Astrocyte (in vitro differentiated cells and primary cell): ENCODE measurements around the gene ENOX1. TPM values are rescaled to one million over a fixed set of nuclear protein-coding genes. Genes with fewer than 3 reads are reported as not detected.

Experiments used
- DNase-seq: peaks from one replicate; pipeline ENCODE4 v3.0.0-alpha.2; 2010; ENCODE audit warnings: low read depth
- FAIRE-seq: peaks from 2 replicates; lab custom pipeline; 2011; peaks lifted over from hg19 to GRCh38; lab: Jason Lieb, UNC
- H2AFZ ChIP-seq: 2 replicates; pipeline ENCODE4 v1.6.0; 2012; ENCODE audit warnings: low read depth, low read length, inconsistent platforms
- H3K27ac ChIP-seq: 2 replicates; pipeline ENCODE4 v1.5.1; 2011; ENCODE audit warnings: low read depth, low read length, inconsistent platforms
- H3K27me3 ChIP-seq: 2 replicates; pipeline ENCODE4 v1.6.0; 2011; ENCODE audit warnings: low read length, inconsistent platforms; ENCODE audit not compliant: insufficient read depth
- H3K36me3 ChIP-seq: 2 replicates; pipeline ENCODE4 v1.5.1; 2011; ENCODE audit warnings: low read length, inconsistent platforms; ENCODE audit not compliant: insufficient read depth
- H3K4me1 ChIP-seq: 2 replicates; pipeline ENCODE4 v1.5.1; 2011; ENCODE audit warnings: low read length, inconsistent platforms; ENCODE audit not compliant: insufficient read depth
- H3K4me2 ChIP-seq: 2 replicates; pipeline ENCODE4 v1.6.0; 2012; ENCODE audit warnings: low read length, inconsistent platforms
- H3K4me3 ChIP-seq: 2 replicates; pipeline ENCODE4 v1.5.1; 2011; ENCODE audit warnings: low read depth, mild to moderate bottlenecking, low read length, inconsistent platforms; ENCODE audit not compliant: insufficient read depth
- H3K79me2 ChIP-seq: 2 replicates; pipeline ENCODE4 v1.6.0; 2012; ENCODE audit warnings: mild to moderate bottlenecking, low read length, inconsistent platforms; ENCODE audit not compliant: insufficient read depth
- H3K9ac ChIP-seq: 2 replicates; pipeline ENCODE4 v1.6.0; 2012; ENCODE audit warnings: mild to moderate bottlenecking, low read length, inconsistent platforms
- H3K9me3 ChIP-seq: 2 replicates; pipeline ENCODE4 v1.5.1; 2012; ENCODE audit warnings: low read depth, mild to moderate bottlenecking, low read length, inconsistent platforms; ENCODE audit not compliant: insufficient read depth
- H4K20me1 ChIP-seq: 2 replicates; pipeline ENCODE4 v1.6.0; 2012; ENCODE audit warnings: low read length, inconsistent platforms; ENCODE audit not compliant: insufficient read depth
- H3K27ac Mint-ChIP-seq: one replicate; pipeline ENCODE4 v1.8.0; 2021; ENCODE audit warnings: mild to moderate bottlenecking, mixed read lengths; ENCODE audit not compliant: unreplicated experiment
- H3K27me3 Mint-ChIP-seq: one replicate; pipeline ENCODE4 v1.8.0; 2021; ENCODE audit warnings: low read depth, mixed read lengths; ENCODE audit not compliant: unreplicated experiment
- H3K36me3 Mint-ChIP-seq: one replicate; pipeline ENCODE4 v1.8.0; 2021; ENCODE audit warnings: low read depth, mixed read lengths; ENCODE audit not compliant: unreplicated experiment
- H3K4me1 Mint-ChIP-seq: one replicate; pipeline ENCODE4 v1.8.0; 2021; ENCODE audit warnings: low read depth, mixed read lengths; ENCODE audit not compliant: unreplicated experiment
- H3K4me3 Mint-ChIP-seq: one replicate; pipeline ENCODE4 v1.8.0; 2021; ENCODE audit warnings: mild to moderate bottlenecking, moderate library complexity, mixed read lengths; ENCODE audit not compliant: unreplicated experiment
- H3K9me3 Mint-ChIP-seq: one replicate; pipeline ENCODE4 v1.8.0; 2021; ENCODE audit warnings: mild to moderate bottlenecking, mixed read lengths; ENCODE audit not compliant: unreplicated experiment
- EZH2 ChIP-seq: IDR thresholded peaks from 2 replicates; pipeline ENCODE4 v1.6.1; 2012; ENCODE audit warnings: mild to moderate bottlenecking, low read length, inconsistent platforms; ENCODE audit not compliant: insufficient read depth
- total RNA-seq: library from RNA; stranded (reverse); gene quantifications from 2 replicates; pipeline ENCODE4 v1.2.1, GENCODE V29; 2021
- TF ChIP-seq, protein P1 (sequence below): IDR thresholded peaks from 2 replicates; pipeline ENCODE4 v1.5.1; 2011; ENCODE audit warnings: low read depth, mild to moderate bottlenecking, inconsistent platforms, low read length, moderate library complexity; ENCODE audit not compliant: insufficient read depth

ENOX1 gene
- total RNA-seq, 1 donor from 2014 or later: 2.3 TPM

- peaks cover 10% of the 10 kb centered on the region for H3K4me1 Mint-ChIP-seq
Measured at GRCh38 chr13:43512221-43512620, 274.6 kb downstream of the ENOX1 start.

GRCh38 chr13:43510956-43511901 is 275.5 kb downstream of the ENOX1 start:
- Mint-ChIP-seq H3K27ac (no peak overlapping the region), H3K36me3 (no peaks in the 10 kb centered on the region), H3K9me3 (no peaks in the 10 kb centered on the region), H3K4me3 (no peak overlapping the region), H3K4me1 (peaks cover 4% of the 10 kb centered on the region), H3K27me3 (no peaks in the 10 kb centered on the region)
- Histone ChIP-seq H3K4me3 (no peak overlapping the region), H3K4me2 (no peak overlapping the region), H3K9me3 (no peaks in the 10 kb centered on the region), H3K27ac (no peak overlapping the region), H3K36me3 (no peaks in the 10 kb centered on the region), H3K4me1 (no peaks in the 10 kb centered on the region), H3K79me2 (no peaks in the 10 kb centered on the region), H4K20me1 (no peaks in the 10 kb centered on the region), H2AFZ (no peak overlapping the region), H3K27me3 (peaks cover 2% of the 10 kb centered on the region), H3K9ac (no peak overlapping the region)
- TF ChIP-seq, protein P1, sequence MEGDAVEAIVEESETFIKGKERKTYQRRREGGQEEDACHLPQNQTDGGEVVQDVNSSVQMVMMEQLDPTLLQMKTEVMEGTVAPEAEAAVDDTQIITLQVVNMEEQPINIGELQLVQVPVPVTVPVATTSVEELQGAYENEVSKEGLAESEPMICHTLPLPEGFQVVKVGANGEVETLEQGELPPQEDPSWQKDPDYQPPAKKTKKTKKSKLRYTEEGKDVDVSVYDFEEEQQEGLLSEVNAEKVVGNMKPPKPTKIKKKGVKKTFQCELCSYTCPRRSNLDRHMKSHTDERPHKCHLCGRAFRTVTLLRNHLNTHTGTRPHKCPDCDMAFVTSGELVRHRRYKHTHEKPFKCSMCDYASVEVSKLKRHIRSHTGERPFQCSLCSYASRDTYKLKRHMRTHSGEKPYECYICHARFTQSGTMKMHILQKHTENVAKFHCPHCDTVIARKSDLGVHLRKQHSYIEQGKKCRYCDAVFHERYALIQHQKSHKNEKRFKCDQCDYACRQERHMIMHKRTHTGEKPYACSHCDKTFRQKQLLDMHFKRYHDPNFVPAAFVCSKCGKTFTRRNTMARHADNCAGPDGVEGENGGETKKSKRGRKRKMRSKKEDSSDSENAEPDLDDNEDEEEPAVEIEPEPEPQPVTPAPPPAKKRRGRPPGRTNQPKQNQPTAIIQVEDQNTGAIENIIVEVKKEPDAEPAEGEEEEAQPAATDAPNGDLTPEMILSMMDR: no peak
- no peak for TF ChIP-seq EZH2
- FAIRE-seq (no peak), DNase-seq (no peak)

More at GRCh38 chr13:43512221-43512620, 274.6 kb downstream of the ENOX1 start:
- no peaks in the 10 kb centered on the region for H3K9me3 Mint-ChIP-seq
- no peak overlapping the region for H3K4me3 Mint-ChIP-seq
- peaks cover 2% of the 10 kb centered on the region for H3K27me3 ChIP-seq
- H3K9ac ChIP-seq: no peak overlapping the region
- H3K36me3 ChIP-seq: no peaks in the 10 kb centered on the region
- no peaks in the 10 kb centered on the region for H3K27me3 Mint-ChIP-seq
- no peaks in the 10 kb centered on the region for H3K79me2 ChIP-seq
- no peaks in the 10 kb centered on the region for H3K9me3 ChIP-seq
- H3K27ac Mint-ChIP-seq: no peak overlapping the region
- no peak overlapping the region for H3K27ac ChIP-seq
- FAIRE-seq: no peak
- no peak overlapping the region for H3K4me3 ChIP-seq
- H4K20me1 ChIP-seq: no peaks in the 10 kb centered on the region
- TF ChIP-seq, protein P1: no peak
- H3K36me3 Mint-ChIP-seq: no peaks in the 10 kb centered on the region
- H2AFZ ChIP-seq: no peak overlapping the region
- no peaks in the 10 kb centered on the region for H3K4me1 ChIP-seq
- no peak for DNase-seq
- H3K4me2 ChIP-seq: no peak overlapping the region

DNA sequence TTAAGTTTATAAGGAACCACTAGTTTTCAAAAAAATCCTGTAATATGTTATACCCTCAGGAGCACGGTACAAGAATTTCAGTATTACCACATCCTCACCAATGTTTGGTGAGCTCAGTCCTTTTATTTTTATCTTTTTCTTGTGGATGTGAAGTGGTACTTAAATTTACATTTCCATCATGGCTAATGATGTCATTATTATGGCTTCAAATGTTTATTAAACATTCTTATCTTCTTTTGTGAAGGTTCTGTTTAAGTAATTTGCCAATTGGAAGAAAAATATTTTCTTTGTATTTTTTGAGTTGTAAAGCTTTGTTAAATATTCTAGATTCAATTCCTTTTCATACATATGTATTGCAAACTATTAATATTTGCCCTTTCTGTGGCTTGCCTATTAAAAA is 291.0 kb downstream of the ENOX1 start:
- Mint-ChIP-seq H3K27ac (no peak overlapping the region), H3K36me3 (peaks cover 2% of the 10 kb centered on the region), H3K4me1 (no peaks in the 10 kb centered on the region), H3K4me3 (no peak overlapping the region), H3K27me3 (no peaks in the 10 kb centered on the region), H3K9me3 (peaks cover 6% of the 10 kb centered on the region)
- Histone ChIP-seq H3K4me3 (no peak overlapping the region), H2AFZ (no peak overlapping the region), H4K20me1 (no peaks in the 10 kb centered on the region), H3K36me3 (no peaks in the 10 kb centered on the region), H3K4me1 (no peaks in the 10 kb centered on the region), H3K9me3 (no peaks in the 10 kb centered on the region), H3K27ac (no peak overlapping the region), H3K4me2 (no peak overlapping the region), H3K79me2 (no peaks in the 10 kb centered on the region), H3K9ac (no peak overlapping the region), H3K27me3 (no peaks in the 10 kb centered on the region)
- DNase-seq: peak; percentile 9
- FAIRE-seq: no peak
- no peak for TF ChIP-seq EZH2
- TF ChIP-seq, protein P1: no peak
